HL-60 (cell line): ENCODE data around the gene MPP3.

Experiments used
- DNase-seq, 2 experiments: peaks; one replicate each; pipeline ENCODE4 v3.0.0-alpha.2; 2010 to 2020; ENCODE audit warnings: low read depth in 1 of 2, low spot score in 1 of 2
- H3K27ac ChIP-seq: fragments of 250-450 bp; sonication (Bioruptor Pico); replicated peaks from 2 replicates; pipeline ENCODE4 v1.5.1; 2020; ENCODE audit warnings: mild to moderate bottlenecking, moderate library complexity
- H3K27me3 ChIP-seq: fragments of 250-450 bp; sonication (Bioruptor Pico); 2 replicates; pipeline ENCODE4 v1.5.1; 2021; ENCODE audit warnings: mild to moderate bottlenecking, moderate library complexity; ENCODE audit not compliant: insufficient read depth, poor library complexity, severe bottlenecking
- H3K4me3 ChIP-seq: replicated peaks from 2 replicates; pipeline ENCODE4 v1.5.1; 2011; ENCODE audit warnings: mild to moderate bottlenecking, control low read depth, low read length; ENCODE audit not compliant: insufficient read depth
- CTCF ChIP-seq: IDR thresholded peaks from one replicate; pipeline ENCODE4 v1.5.1; 2011; ENCODE audit warnings: low read length, control low read depth, inconsistent platforms; ENCODE audit not compliant: insufficient read depth
- GABPA ChIP-seq: IDR thresholded peaks from 2 replicates; pipeline ENCODE4 v1.6.1; 2012; ENCODE audit warnings: low read depth
- POLR2AphosphoS5 ChIP-seq: IDR thresholded peaks from 2 replicates; pipeline ENCODE4 v1.6.1; 2012; ENCODE audit warnings: low read depth
- SPI1 ChIP-seq: IDR thresholded peaks from 2 replicates; pipeline ENCODE4 v1.6.1; 2012; ENCODE audit warnings: low read depth, mild to moderate bottlenecking, borderline replicate concordance
- TF ChIP-seq, protein P1 (sequence below): IDR thresholded peaks from 2 replicates; pipeline ENCODE4 v1.6.1; 2012; ENCODE audit warnings: low read depth; ENCODE audit not compliant: insufficient replicate concordance

MPP3 gene

GRCh38 chr17:43841282-43841681, 8.3 kb upstream of the MPP3 start:
- no peak overlapping the region for H3K27ac ChIP-seq
- TF ChIP-seq CTCF = no peak
- no peak for TF ChIP-seq POLR2AphosphoS5
- TF ChIP-seq, protein P1, sequence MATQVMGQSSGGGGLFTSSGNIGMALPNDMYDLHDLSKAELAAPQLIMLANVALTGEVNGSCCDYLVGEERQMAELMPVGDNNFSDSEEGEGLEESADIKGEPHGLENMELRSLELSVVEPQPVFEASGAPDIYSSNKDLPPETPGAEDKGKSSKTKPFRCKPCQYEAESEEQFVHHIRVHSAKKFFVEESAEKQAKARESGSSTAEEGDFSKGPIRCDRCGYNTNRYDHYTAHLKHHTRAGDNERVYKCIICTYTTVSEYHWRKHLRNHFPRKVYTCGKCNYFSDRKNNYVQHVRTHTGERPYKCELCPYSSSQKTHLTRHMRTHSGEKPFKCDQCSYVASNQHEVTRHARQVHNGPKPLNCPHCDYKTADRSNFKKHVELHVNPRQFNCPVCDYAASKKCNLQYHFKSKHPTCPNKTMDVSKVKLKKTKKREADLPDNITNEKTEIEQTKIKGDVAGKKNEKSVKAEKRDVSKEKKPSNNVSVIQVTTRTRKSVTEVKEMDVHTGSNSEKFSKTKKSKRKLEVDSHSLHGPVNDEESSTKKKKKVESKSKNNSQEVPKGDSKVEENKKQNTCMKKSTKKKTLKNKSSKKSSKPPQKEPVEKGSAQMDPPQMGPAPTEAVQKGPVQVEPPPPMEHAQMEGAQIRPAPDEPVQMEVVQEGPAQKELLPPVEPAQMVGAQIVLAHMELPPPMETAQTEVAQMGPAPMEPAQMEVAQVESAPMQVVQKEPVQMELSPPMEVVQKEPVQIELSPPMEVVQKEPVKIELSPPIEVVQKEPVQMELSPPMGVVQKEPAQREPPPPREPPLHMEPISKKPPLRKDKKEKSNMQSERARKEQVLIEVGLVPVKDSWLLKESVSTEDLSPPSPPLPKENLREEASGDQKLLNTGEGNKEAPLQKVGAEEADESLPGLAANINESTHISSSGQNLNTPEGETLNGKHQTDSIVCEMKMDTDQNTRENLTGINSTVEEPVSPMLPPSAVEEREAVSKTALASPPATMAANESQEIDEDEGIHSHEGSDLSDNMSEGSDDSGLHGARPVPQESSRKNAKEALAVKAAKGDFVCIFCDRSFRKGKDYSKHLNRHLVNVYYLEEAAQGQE = no peak
- no peak for TF ChIP-seq GABPA
- TF ChIP-seq SPI1 = no peak
- no peak overlapping the region for H3K4me3 ChIP-seq
- DNase-seq = no peak
- H3K27me3 ChIP-seq = no peaks in the 10 kb centered on the region

GRCh38 chr17:43840814-43841213, 7.9 kb upstream of the MPP3 start:
- TF ChIP-seq GABPA (no peak), SPI1 (no peak), POLR2AphosphoS5 (no peak), CTCF (no peak)
- TF ChIP-seq, protein P1 = no peak
- no peak for DNase-seq
- Histone ChIP-seq H3K4me3 (no peak overlapping the region), H3K27ac (no peak overlapping the region), H3K27me3 (no peaks in the 10 kb centered on the region)

DNA sequence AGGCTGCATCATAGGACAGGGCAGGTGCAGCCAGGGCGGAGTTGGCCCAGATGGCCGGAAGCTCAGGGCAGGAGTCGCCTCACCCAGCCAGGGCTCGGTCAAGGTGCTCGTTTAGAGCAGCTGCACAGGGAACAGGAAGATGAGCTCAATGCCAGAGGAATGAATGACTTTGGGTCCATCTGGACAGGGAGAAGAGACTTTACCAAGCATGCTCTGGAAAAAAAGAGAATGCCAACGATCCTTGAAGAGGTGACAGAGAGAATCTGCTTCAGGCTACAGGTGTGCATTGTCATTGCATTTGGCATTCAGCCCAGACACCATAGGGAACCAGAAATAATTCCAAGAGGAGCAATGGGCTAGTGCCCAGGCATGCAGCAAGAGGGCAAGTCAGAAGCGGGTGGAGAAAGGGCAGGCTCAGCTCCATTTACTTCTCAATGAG, 6.7 kb upstream of the MPP3 start:
- no peak for DNase-seq
- Histone ChIP-seq H3K27ac (no peak overlapping the region), H3K27me3 (no peaks in the 10 kb centered on the region), H3K4me3 (no peak overlapping the region)
- TF ChIP-seq GABPA (no peak), POLR2AphosphoS5 (no peak), CTCF (no peak), SPI1 (no peak)
- TF ChIP-seq, protein P1 = no peak
